CD14-positive monocyte (primary cell): Measurements from ENCODE around the gene DOCK4. TPM values are rescaled to one million over a fixed set of nuclear protein-coding genes. Genes with fewer than 3 reads are reported as not detected.

Experiments
- DNase-seq, 3 donors: peaks; one replicate each; pipeline ENCODE4 v3.0.0-alpha.2; 2011 to 2022
- H2AFZ ChIP-seq: 2 replicates; pipeline ENCODE4 v1.6.0; 2012; ENCODE audit warnings: mild to moderate bottlenecking, low read depth, low read length, inconsistent platforms; ENCODE audit not compliant: insufficient read depth, poor library complexity, severe bottlenecking
- H3K27ac ChIP-seq, 2 donors: 1 replicate in 1 of 2; 2 replicates in 1 of 2; pipeline ENCODE4 v1.5.1; 2012 to 2013; ENCODE audit warnings: low read length in 2 of 2, control low read depth in 1 of 2, inconsistent platforms in 1 of 2, low read depth in 1 of 2, mild to moderate bottlenecking in 1 of 2
- H3K27me3 ChIP-seq, 2 donors: one replicate each; pipeline versions ENCODE4 v1.6.0 to v1.6.1; 2011 to 2013; ENCODE audit warnings: low read length in 2 of 2; ENCODE audit not compliant: control insufficient read depth in 2 of 2, insufficient read depth in 2 of 2
- H3K36me3 ChIP-seq, 2 donors: replicated peaks in 1 of 2; 1 replicate in 1 of 2; 2 replicates in 1 of 2; pipeline versions ENCODE4 v1.5.1 to v1.6.1; 2012 to 2013; ENCODE audit warnings: low read length in 2 of 2, control low read depth in 1 of 2, inconsistent platforms in 1 of 2, mild to moderate bottlenecking in 1 of 2; ENCODE audit not compliant: insufficient read depth in 2 of 2, control insufficient read depth in 1 of 2
- H3K4me1 ChIP-seq, 2 donors: 1 replicate in 1 of 2; 2 replicates in 1 of 2; pipeline versions ENCODE4 v1.5.1 to v1.6.1; 2012 to 2013; ENCODE audit warnings: low read length in 2 of 2, control low read depth in 1 of 2, inconsistent platforms in 1 of 2, mild to moderate bottlenecking in 1 of 2, moderate library complexity in 1 of 2; ENCODE audit not compliant: insufficient read depth in 2 of 2, control insufficient read depth in 1 of 2
- H3K4me2 ChIP-seq: replicated peaks from 2 replicates; pipeline ENCODE3; 2012; ENCODE audit warnings: low read length, moderate library complexity, mild to moderate bottlenecking; ENCODE audit not compliant: poor library complexity, severe bottlenecking; ENCODE audit errors: extremely low read depth
- H3K4me3 ChIP-seq, 3 experiments: fragments of 200-600 bp in 1 of 3; sonication (generic) in 1 of 3; replicated peaks in 1 of 3; 1 replicate in 2 of 3; 2 replicates in 1 of 3; pipeline ENCODE4 v1.5.1; 2011 to 2013; ENCODE audit warnings: low read length in 3 of 3, mild to moderate bottlenecking in 3 of 3, control low read depth in 2 of 3, low read depth in 2 of 3, inconsistent platforms in 1 of 3, moderate library complexity in 1 of 3
- H3K79me2 ChIP-seq: 2 replicates; pipeline ENCODE4 v1.6.0; 2012; ENCODE audit warnings: mild to moderate bottlenecking, control low read depth, inconsistent platforms, low read length, moderate library complexity; ENCODE audit not compliant: insufficient read depth
- H3K9ac ChIP-seq: 2 replicates; pipeline ENCODE4 v1.6.0; 2017; ENCODE audit warnings: low read length, mild to moderate bottlenecking; ENCODE audit not compliant: insufficient read depth, poor library complexity, severe bottlenecking
- H3K9me3 ChIP-seq, 2 donors: replicated peaks in 1 of 2; 1 replicate in 1 of 2; 2 replicates in 1 of 2; pipeline versions ENCODE4 v1.5.1 to v1.6.1; 2012 to 2013; ENCODE audit warnings: low read length in 2 of 2, control low read depth in 1 of 2; ENCODE audit not compliant: control insufficient read depth in 1 of 2, insufficient read depth in 1 of 2
- H4K20me1 ChIP-seq: 2 replicates; pipeline ENCODE4 v1.6.0; 2012; ENCODE audit warnings: mild to moderate bottlenecking, low read length, control low read depth, moderate library complexity; ENCODE audit not compliant: insufficient read depth
- H3K27ac Mint-ChIP-seq, 7 donors: one replicate each; pipeline ENCODE4 v1.8.0; 2020; ENCODE audit warnings: mild to moderate bottlenecking in 7 of 7, mixed read lengths in 7 of 7, moderate library complexity in 6 of 7, inconsistent platforms in 2 of 7
- H3K27me3 Mint-ChIP-seq, 3 donors: one replicate each; pipeline ENCODE4 v1.8.0; 2021 to 2022; ENCODE audit warnings: low read depth in 3 of 3, mild to moderate bottlenecking in 3 of 3, mixed read lengths in 3 of 3, moderate library complexity in 3 of 3, inconsistent platforms in 1 of 3
- H3K36me3 Mint-ChIP-seq, 2 donors: one replicate each; pipeline ENCODE4 v1.8.0; 2020; ENCODE audit warnings: mixed read lengths in 2 of 2, inconsistent platforms in 1 of 2, mild to moderate bottlenecking in 1 of 2
- H3K4me1 Mint-ChIP-seq: one replicate; pipeline ENCODE4 v1.8.0; 2020; ENCODE audit warnings: mild to moderate bottlenecking, mixed read lengths
- H3K4me3 Mint-ChIP-seq, 2 donors: one replicate each; pipeline ENCODE4 v1.8.0; 2020; ENCODE audit warnings: mild to moderate bottlenecking in 2 of 2, mixed read lengths in 2 of 2, moderate library complexity in 1 of 2
- H3K9me3 Mint-ChIP-seq, 7 donors: one replicate each; pipeline ENCODE4 v1.8.0; 2020 to 2022; ENCODE audit warnings: mixed read lengths in 7 of 7, mild to moderate bottlenecking in 6 of 7, moderate library complexity in 6 of 7, inconsistent platforms in 2 of 7
- WGBS: methylation state at CpG from one replicate; pipeline ENCODE4 v1.1.5; 2013; ENCODE audit warnings: missing lambda C conversion rate; ENCODE audit not compliant: insufficient coverage; 5-methylcytosine and 5-hydroxymethylcytosine counted together
- intact Hi-C, 2 donors: fragments of 100-400 bp; cut with micrococcal nuclease; formaldehyde crosslinking; loops; one replicate each; pipeline versions ENCODE4 v1.15.0 to v1.15.1; 2023
- polyA plus RNA-seq, 3 donors: library from polyadenylated mRNA; depleted of rRNA in 1 of 3; unstranded in 2 of 3; stranded (reverse) in 1 of 3; fragments of 300-500 nt in 2 of 3; fragments of >200 nt in 1 of 3; fragmentation: Illumina TruSeq in 2 of 3; gene quantifications; 1 replicate in 2 of 3; 2 replicates in 1 of 3; pipeline ENCODE4 v1.2.3, GENCODE V29; 2012 to 2021
- TF ChIP-seq, protein P1 (sequence below): fragments of 200-600 bp; IDR thresholded peaks from one replicate; pipeline ENCODE4 v1.8.0; 2022; ENCODE audit warnings: antibody characterized with exemption, mild to moderate bottlenecking

DOCK4 gene
- polyA plus RNA-seq, 3 donors = 1.3 to 5.0 (median 2.7) TPM

GRCh38 chr7:112014347-112014746, 191.9 kb downstream of the DOCK4 start:
- intact Hi-C loops = no loop called here
- no peak overlapping the region for H2AFZ ChIP-seq
- H3K4me1 Mint-ChIP-seq = peaks cover 2% of the 10 kb centered on the region
- DNase-seq = no peak
- no peaks in the 10 kb centered on the region for H3K79me2 ChIP-seq
- H3K36me3 Mint-ChIP-seq = no peaks in the 10 kb centered on the region
- no peak overlapping the region for H3K4me3 Mint-ChIP-seq
- H3K27me3 ChIP-seq = no peaks in the 10 kb centered on the region
- peaks cover 0 to 2% (median 0%) of the 10 kb centered on the region in 3 donors for H3K27me3 Mint-ChIP-seq
- no peak overlapping the region for H3K4me2 ChIP-seq
- H3K9ac ChIP-seq = no peak overlapping the region
- WGBS = 100% methylated on average over 1 of the region's 1 CpG
- peaks cover 0 to 4% (median 0%) of the 10 kb centered on the region in 7 donors for H3K9me3 Mint-ChIP-seq
- TF ChIP-seq, protein P1, sequence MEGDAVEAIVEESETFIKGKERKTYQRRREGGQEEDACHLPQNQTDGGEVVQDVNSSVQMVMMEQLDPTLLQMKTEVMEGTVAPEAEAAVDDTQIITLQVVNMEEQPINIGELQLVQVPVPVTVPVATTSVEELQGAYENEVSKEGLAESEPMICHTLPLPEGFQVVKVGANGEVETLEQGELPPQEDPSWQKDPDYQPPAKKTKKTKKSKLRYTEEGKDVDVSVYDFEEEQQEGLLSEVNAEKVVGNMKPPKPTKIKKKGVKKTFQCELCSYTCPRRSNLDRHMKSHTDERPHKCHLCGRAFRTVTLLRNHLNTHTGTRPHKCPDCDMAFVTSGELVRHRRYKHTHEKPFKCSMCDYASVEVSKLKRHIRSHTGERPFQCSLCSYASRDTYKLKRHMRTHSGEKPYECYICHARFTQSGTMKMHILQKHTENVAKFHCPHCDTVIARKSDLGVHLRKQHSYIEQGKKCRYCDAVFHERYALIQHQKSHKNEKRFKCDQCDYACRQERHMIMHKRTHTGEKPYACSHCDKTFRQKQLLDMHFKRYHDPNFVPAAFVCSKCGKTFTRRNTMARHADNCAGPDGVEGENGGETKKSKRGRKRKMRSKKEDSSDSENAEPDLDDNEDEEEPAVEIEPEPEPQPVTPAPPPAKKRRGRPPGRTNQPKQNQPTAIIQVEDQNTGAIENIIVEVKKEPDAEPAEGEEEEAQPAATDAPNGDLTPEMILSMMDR = no peak
- no peaks in the 10 kb centered on the region for H3K9me3 ChIP-seq
- H3K27ac Mint-ChIP-seq = no peak overlapping the region
- H3K4me3 ChIP-seq = no peak overlapping the region
- no peak overlapping the region for H3K27ac ChIP-seq
- H3K4me1 ChIP-seq = no peaks in the 10 kb centered on the region
- H4K20me1 ChIP-seq = no peaks in the 10 kb centered on the region
- H3K36me3 ChIP-seq = no peaks in the 10 kb centered on the region

DNA sequence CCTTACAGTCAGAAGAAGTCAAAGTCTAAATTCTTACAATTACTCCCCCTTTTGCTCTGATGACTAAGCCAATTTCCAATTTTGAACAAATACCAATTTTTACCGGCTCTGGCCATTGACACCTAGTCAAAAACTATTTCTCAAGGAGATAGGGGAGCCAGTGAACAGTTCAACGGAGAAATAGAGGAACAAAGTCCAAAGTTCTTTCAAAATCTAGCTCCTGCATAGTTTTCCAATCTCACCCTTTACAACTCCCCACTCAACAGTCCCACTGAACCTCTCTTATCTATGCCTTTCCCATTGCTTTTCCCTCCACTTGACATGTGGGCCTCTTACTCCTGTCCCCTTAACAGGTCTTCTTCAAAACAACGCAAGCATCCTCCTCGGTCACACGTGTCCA, 192.9 kb downstream of the DOCK4 start:
- no peaks in the 10 kb centered on the region for H3K79me2 ChIP-seq
- no peaks in the 10 kb centered on the region for H3K27me3 ChIP-seq
- TF ChIP-seq, protein P1 = no peak
- no peaks in the 10 kb centered on the region for H3K36me3 Mint-ChIP-seq
- H3K4me3 Mint-ChIP-seq = no peak overlapping the region
- H3K4me2 ChIP-seq = no peak overlapping the region
- H3K4me3 ChIP-seq = no peak overlapping the region
- peaks cover 5% of the 10 kb centered on the region for H3K4me1 Mint-ChIP-seq
- H3K9ac ChIP-seq = no peak overlapping the region
- no peak for DNase-seq
- H3K36me3 ChIP-seq = no peaks in the 10 kb centered on the region
- no peaks in the 10 kb centered on the region for H3K4me1 ChIP-seq
- no peak overlapping the region for H3K27ac ChIP-seq
- H3K27me3 Mint-ChIP-seq = peaks cover 0 to 2% (median 0%) of the 10 kb centered on the region in 3 donors
- H3K9me3 ChIP-seq = no peaks in the 10 kb centered on the region
- peaks cover 0 to 4% (median 0%) of the 10 kb centered on the region in 7 donors for H3K9me3 Mint-ChIP-seq
- intact Hi-C loops = no loop called here
- WGBS = 100% methylated on average over 2 of the region's 5 CpGs
- H3K27ac Mint-ChIP-seq = peak overlapping the region in 1 of 7 donors; percentile 37
- H4K20me1 ChIP-seq = no peaks in the 10 kb centered on the region
- no peak overlapping the region for H2AFZ ChIP-seq
